Muscle of arm (tissue), 12 donors: ENCODE data around the gene EEF1AKMT3. TPM values are rescaled to one million over a fixed set of nuclear protein-coding genes. Genes with fewer than 3 reads are reported as not detected.
A peak's percentile ranks its signal among the peaks of the same experiment; 100 is the strongest.
"Not testable (repeated sequence)": the region's sequence is repeated elsewhere in the genome, so short reads cannot be mapped to it uniquely, and the experiment has no call there.

Source experiments
- DNase-seq: peaks from one replicate; pipeline ENCODE4 v3.0.0-alpha.2; 2013
- polyA plus RNA-seq, 12 donors: library from polyadenylated mRNA; unstranded; fragments of 120-200 nt; gene quantifications; one replicate each; pipeline ENCODE4 v1.2.1, GENCODE V29; 2013; ENCODE audit not compliant: insufficient read length in 12 of 12

The EEF1AKMT3 gene
- polyA plus RNA-seq, 12 donors, result 5.5 to 13.3 (median 7.6) TPM; not detected in 1

DNA sequence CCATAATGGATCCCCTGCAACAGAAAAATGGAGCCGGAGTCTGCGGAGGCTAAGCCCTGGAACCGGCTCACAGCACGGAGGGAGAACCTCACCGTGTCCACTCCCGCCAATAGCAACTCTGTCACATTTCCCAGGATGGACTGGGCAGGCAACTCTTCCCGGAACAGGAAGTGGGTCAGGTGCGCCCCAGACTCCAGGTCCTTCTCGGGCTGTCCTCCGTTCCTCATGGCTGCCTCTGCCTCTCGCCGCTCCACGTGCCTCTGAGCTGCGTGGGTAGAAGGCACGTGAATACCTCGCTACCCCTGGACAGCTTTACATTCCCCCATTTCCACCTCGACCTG is 7.8 kb upstream of the EEF1AKMT3 start:
- DNase-seq, result no peak

DNA sequence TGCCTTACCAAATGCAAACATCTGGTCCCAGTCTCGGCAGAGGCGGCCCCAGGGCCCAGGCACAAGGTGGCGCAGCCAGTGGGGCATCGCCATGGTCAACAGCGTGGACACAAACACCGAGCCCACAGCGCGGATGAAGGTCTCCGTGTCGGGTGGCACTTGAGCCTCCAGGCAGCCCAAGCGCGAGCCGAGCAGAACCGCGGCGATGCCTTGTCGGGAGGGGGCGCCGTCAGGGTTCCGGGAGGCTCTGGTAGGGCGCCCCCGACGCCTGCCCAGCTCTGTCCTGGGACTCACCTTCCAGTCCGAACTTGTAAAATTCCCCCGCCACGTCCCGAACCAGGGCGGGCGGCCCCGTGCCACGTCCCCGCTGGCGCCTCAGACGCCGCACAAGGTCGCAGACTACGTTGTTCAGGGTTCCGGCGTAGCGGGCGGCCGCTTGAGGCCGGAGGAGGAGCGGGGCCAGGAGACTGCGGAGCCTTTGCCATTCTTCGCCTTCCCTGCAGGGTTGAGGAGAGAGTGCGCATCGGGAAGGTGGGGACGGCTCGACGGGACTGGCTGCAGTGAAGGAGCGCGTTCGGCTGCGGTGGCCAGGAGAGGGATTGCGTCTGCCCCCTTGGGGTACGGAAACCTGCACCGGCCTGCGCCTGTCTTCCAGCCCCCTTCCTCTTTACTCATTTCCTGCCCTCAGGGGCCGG is 7.3 kb upstream of the EEF1AKMT3 start:
- DNase-seq, result no peak

DNA sequence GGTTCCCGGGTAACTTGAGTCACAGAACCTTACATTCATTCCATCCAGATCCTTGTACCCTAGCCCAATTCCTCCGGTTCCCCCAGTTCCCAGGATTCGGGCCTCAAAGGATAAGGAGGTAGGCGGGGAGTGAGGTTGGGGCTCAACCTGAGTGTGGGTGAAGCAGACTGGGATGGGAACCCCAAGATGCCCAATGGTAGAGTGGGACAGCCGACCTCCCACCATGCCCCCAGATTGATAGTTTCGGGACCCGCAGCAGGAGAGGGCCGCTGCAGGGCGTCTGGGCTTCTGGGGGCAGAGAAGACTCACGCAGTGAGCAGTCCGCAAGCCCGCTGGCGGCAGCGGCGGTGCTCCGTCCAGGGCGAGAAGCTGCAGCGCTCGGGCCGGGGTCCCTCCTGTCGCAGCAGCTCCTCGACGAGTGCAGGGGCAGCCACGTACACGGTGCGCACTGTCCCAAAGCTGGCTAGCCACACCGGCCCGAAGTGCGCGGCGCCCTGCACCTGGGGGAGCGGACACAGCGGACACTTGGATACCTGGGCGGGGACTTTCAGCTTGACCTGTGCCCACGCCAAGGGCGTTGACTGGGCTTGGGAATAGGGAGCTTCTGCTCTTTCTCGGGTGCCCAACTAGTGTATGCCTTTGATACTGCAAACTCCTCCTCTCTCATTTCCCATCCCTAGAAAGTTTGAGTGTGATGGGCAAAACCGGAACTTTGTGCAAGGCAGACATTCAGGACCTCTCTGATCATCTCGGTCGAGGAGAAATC is 6.5 kb upstream of the EEF1AKMT3 start:
- DNase-seq, result no peak

DNA sequence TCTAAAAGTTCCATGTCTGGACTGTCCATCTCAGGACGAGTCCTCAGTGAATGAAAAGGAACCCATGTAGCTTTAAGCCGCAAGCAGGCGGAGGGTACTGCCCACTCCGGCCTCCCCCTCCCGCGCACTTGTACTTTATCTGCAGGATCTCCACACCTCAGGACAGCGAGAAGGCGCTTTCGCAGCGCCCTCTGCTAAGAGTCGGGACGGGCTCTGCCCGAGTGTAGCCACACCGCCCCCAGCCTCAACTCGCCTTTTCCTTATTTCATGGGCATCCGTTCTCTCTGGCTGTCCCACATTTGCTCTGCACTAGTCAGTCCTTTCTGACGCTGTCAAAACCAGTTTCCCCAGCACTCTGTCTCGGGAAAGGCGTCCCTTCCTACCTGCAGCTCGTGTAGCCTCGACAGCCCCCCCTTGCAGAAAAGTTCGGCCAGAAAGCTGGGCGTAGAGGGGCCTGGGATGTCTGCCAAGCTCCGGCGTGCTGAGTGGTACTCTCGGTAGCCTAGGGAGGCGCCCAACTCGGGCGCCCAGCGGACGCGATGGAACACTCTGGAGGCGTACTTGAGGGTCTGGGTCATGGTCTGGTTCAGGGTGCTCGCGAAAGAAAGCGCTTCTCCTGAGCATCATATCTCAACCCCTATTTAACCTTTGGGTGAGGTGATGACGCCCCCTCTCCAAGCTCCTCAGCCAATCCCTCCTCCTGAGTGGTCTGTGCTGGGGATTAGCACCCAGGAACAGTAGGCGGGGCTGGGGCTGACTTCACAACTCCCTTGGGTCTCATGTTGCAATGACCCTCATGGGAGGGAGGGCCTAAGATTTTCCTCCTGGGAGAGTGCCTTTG is 5.7 kb upstream of the EEF1AKMT3 start, which contains the start of gene CYP27B1:
CYP27B1 (minus strand) TSS at position 615 of the 841 bp plus-strand sequence; CDS start at position 578, 37 bp downstream.
- no peak for DNase-seq

DNA sequence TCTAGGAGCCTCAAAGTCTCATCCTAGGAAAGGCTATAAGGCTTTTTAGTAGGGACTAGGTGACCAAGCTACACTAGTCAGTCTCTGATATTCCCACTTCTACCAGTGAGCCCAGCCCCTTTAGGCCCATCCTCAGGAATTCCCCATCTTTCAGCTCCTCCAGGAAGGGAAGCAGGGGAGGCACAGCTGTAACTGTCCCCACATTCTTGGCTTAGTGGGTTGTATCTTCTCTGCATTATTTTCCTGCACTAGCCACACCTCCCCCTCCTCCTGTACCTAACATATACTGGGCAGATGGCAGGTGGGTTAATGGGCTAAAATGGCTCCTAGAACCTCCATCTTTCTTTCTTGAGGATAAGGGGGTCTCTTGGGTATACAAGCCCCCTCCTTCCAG is 5.1 kb upstream of the EEF1AKMT3 start:
- DNase-seq, result no peak

DNA sequence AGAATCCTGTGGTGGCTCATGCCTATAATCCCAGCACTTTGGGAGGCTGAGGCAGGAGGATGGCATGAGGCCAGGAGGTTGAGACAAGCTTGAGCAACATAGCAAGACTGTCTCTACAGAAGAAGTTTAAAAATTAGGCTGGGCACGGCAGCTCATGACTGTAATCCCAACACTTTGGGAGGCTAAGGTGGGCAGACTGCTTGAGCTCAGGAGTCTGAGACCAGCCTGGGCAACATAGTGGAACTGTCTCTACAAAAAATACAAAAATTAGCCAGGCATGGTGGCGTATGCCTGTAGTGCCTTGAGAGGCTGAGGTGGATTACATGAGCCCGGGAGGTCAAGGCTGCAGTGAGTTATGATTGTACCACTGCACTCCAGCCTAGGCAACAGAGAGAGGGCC is 4.5 kb upstream of the EEF1AKMT3 start:
- no peak for DNase-seq

DNA sequence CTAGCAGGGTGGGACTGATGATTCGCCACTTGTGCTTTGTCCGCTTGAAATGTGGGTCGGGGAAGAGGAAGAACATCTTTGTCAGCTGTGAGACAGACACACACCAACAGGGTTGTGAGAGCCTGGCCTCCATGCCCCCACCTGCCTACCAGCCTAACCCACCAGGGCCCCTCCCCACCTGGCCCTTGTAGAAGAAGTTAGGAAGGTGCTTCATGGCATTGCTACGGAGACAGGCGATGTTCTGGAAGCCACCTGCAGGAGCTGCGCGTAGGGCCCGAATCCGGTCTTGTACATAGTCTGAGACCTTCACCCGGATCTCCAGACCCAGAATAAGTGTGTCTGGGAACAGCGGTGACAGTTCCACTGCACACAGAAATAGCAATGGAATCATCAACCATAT is 2.8 kb upstream of the EEF1AKMT3 start:
- DNase-seq, result no peak

DNA sequence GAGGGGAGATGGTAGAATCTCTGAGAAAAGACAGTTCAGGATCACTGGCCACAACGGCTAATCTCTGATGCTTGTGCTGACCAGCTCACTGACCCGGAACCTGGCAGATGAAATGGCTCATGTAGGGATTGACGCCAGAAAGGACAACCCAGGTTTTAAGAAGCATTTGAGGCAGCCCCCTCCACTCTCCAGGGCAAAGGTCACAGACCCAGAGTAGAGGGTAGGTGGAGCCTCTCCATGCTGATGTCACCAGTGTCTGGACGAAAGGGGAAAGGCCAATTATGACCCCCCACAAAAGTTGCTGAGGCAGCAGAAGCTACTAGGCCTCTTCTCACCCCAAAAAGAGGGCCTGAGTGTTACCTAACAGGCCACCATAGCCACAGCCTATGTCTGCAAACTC is 1.7 kb upstream of the EEF1AKMT3 start:
- DNase-seq, result no peak

DNA sequence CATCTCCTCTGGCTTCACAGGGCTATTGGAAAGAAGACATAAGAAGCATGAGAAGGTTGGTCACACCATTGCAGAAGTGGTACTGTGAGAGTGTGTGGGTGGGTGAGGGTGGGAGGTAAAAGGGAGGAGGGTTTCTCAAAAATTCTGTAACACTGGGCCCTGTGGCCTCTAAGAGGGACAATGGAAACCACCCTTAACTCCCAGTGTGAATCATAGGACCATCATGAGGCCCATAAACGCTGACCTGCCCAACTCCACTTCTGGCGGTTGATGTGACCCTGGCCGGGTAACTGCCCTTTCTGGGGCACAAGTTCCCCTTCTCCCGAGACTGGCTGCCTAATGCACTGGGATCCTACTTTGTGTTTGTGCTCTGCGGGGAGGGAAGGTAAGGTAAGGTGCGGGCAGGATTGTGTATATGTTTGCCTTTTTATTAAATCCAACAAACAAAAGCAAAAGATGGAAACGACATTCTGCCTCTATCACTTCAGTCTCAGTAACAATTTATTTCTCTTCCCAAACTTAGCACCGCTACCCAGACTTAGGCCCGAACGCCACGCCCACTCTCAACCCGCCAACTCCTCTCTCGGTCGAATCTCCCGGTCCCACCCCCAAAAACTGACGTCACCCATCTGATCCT is 1.1 kb upstream of the EEF1AKMT3 start:
- peak; percentile 96 for DNase-seq

DNA sequence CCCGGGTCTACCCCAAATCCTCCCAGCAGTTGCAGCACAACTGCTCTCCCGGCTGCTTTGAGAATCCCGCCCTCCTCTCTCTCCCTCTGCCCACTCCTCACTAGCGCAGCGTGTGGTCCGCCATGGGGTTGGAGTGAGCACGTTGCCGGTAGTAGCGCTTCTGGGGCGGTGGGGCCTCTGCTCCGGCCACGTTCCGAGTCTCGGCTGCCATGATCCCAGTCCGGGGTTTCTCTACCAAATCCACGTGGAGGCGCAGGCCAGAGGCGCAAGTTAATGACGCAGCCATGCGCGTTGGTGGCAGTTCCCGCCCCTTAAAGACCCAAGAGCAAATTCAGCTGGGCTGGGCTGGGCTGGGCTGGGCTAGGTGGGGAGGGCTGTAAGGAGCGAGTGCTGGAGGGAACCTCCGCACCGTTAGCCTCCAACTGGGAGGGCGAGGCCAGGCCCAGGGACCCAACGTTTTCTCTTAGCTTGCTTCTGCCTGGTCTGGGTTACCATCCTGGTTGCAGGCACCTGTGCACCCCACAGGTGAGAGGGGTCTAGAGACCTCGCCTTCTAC is 463 bp upstream of the EEF1AKMT3 start, which contains the start of gene METTL1:
METTL1 (minus strand) TSS at position 233 of the 556 bp plus-strand sequence; CDS start at position 211, 22 bp downstream.
- peak; percentile 98 for DNase-seq

DNA sequence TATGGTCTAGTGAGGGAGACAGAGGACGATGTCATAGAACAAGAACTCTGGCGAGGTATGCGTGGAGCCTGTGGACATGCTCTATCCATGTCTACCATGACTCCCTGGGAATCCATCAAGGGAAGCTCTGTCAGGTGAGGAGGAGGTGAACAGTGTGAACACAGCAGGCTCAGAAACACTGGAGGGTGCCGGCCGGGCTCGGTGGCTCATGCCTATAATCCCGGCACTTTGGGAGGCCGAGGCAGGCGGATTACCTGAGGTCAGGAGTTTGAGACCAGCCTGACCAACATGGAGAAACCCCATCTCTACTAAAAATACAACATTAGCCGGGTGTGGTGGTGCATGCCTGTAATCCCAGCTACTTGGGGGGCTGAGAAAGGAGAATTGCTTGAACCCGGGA is 2.2 kb downstream of the EEF1AKMT3 start:
- not testable (repeated sequence) for DNase-seq

DNA sequence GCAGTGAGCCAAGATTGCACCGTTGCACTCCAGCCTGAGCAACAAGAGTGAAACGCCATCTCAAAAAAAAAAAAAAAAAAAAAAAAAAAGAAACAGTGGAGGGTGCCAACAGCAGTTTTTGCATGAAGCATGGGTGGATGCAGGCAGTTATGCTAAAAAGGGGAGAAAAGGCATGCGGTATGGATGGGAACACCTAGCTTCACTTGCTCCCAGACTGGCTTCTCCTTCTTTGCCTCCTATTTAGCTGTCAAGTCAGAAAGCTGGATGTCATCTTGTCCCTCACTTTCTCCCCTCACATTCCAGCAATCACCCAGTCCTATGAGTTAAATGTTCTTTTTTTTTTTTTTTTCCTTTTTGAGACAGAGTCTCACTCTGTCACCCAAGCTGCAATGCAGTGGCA is 2.6 kb downstream of the EEF1AKMT3 start:
- DNase-seq, result no peak

DNA sequence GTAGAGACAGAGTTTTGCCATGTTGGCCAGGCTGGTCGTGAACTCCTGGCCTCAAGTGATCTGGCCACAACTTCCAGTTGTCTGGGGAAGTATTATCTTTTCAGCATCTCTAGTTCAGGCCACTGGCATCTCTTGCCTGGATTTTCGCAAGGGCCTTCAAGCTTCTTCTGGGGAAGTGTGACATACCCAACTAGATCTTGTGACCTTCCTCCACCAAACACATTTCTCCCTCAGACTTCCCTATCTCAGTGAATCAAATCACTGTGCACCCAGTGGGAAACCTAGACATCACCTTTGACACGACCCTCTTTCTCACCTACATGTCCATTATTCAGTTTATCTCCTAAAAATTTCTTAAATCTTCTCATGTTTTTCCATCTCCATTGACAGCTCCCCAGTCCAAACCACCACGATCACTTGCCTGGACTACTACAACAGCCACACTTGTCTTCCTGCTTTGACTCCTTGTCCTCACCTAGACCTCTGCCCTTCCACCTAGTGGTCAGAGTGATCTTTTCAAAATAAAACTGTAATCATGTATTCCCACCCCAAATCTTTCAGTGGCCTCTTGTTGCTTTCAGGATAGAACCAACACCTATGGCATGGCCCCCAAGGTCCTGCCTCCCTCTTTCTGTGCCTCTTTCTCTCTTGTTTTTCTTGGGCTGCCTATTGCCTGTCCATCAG is 3.3 kb downstream of the EEF1AKMT3 start:
- no peak for DNase-seq

DNA sequence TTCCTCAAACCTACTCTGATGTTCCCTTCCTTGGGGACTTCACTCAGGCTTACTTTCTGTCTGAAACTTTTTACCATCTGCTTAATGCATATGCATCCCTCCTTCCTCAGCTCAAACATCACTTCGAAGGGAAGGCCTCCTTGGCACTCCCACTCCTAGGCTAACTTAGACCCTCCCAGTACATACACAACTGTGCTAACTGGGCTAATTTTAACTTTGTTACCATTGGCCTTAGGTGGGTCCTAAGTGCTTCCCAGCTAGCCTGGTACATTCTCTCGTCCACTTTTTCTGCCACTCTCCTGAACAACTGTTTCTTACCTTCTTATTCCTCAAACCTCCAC is 3.8 kb downstream of the EEF1AKMT3 start:
- no peak for DNase-seq

DNA sequence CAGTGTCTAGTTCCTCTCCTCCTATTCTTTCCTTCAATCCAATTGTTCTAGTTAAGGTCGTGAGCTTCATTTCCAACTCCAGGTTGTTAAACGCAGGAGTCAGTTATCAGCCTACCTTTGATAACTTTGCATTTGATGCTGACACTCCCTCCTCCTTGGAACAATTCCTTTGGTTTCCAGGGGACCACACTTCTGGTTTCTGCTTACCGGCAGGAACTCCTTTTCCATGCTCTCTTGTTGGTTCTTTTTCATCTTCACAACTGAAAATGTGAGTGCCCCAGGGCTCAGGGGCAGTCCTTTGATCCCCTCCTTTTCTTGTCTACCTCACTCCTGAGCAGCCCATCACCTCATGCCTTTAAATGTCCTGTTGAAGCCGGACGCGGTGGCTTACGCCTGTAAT is 5.0 kb downstream of the EEF1AKMT3 start:
- DNase-seq, result no peak

DNA sequence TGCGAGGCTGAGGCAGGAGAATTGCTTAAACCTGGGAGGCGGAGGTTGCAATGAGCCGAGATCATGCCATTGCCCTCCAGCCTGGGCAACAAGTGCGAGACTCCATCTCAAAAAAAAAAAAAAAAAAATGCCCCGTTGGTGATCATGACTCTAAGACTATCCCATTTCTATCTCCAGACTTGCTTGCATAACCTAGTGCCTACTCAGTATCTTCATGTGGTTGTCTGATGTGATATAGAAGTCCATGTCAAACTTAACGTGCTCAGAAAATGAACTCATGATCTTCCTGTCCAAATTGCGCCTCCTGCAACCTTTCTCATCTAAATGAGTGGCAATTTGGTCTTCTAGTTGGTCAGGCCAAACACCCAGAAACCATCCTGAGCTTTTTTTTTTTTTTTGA is 5.5 kb downstream of the EEF1AKMT3 start:
- DNase-seq, result no peak

DNA sequence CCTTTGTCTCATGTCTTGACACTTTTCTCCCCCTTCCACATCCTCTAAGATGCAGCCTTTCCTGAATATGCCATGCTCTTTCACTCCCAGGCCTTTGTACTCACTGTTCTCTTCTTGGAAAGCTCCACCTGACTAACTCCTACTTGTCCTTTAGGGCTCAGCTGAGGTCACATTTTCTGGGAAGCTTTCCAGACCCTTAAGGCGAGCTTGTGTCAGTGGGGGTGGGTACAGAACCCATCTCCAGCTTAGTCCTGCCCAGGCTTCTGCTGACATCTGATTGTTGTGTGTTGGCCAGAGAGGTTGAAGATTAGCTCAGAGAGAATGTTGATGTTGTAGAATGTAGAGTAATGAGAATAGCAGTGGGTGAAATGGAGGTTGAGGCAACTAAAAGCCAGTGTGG is 7.3 kb downstream of the EEF1AKMT3 start:
- no peak for DNase-seq

DNA sequence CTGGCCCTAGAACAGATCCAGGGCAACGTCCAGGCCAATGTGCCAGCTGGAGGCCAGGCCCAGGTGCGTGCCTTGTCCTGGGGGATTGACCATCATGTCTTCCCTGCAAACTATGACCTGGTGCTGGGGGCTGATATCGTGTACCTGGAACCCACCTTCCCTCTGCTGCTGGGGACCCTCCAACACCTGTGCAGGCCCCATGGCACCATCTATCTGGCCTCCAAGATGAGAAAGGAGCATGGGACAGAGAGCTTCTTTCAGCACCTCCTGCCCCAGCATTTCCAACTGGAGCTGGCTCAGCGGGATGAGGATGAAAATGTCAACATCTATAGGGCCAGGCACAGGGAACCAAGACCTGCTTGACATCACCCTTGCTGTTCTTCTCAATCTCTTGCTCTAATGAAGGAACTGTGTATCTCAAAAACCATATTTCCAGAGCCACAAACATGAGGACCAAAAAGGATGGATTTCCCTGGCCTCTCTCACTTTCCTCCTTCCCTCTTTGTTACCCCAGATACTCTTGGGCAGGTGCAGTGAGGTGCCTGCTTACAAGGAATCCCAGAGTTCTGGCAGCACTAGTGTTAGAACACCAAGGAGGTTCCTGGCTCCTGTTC is 8.0 kb downstream of the EEF1AKMT3 start:
- DNase-seq, result no peak

DNA sequence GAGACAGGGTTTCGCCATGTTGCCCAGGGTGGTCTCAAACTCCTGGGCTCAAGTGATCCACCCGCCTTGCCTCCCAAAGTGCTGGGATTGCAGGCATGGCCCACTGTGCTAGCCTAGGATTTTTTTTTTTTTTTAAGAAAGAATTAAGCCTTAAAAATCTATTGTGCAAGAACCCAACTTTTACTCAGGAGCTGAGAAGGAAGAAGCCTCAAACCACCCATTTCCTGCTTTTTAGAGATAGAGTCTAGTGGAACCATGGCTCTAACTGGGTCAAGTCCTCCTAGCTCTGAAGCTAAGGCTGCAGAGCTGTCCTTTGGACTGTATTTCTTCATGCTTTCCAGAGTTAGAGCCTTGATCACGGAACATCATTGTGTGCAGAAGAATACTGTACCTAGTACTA is 8.8 kb downstream of the EEF1AKMT3 start:
- DNase-seq, result no peak

DNA sequence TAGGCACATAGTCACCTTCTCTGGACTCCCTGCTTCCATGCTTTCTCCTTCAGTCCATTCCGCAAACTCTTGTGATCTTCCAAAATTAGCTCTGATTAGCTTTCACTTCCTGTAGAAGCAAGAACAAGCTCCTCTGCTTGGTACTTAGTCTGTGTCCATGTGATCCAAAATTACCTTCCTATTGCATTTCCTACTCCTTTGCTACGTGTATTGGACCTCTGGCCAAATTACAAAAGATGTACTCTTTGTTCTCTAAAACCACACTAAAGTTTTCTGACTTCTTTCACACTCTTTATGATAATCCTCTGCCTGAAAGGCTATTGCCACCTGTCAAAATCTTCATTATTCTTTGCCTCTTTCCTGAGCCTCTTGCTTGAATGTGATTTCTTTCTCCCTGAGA is 9.4 kb downstream of the EEF1AKMT3 start:
- DNase-seq, result no peak

DNA sequence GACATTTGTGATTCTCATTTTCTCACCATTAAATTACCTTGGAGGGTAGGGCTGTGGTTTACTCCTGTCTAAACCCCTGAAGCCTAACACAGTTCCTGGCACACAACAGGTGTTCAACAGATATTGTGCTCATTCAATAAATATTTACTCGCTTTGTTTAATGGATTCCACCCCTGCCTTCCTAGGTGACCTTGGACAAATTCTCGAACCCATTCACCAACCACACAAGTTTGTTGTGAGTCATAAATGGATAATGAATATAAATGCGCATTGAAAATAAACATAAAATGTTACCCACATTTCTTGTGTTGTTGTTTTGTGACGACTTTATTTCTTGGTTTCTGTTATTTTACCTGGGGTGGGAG is 9.8 kb downstream of the EEF1AKMT3 start:
- no peak for DNase-seq
